ENCODE measurements around the gene RHCG. TPM values are rescaled to one million over a fixed set of nuclear protein-coding genes. Genes with fewer than 3 reads are reported as not detected.

RHCG gene
- total and polyA plus RNA-seq, 2 experiments from 2014 or later: not detected

DNA sequence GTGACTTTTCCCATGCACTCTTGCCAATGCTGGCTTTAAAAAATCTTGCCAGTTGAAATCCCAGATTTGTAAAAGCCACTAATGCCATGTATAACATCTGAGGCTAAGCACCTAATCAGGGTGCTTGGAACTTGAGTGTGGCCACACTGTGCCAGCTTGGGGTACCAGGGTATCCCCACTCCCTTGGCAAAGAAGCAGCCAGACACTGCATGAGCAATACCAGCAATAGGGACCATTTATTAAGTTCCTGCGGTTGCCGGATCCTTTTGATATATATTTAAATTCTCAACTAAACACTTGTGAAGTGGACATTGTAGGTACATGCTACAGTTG lies 2.2 kb upstream of the RHCG start:
- Histone ChIP-seq H3K4me2 (ENCODE audit: unreplicated experiment) (no peak overlapping the region), H3K4me1 (ENCODE audit: insufficient read depth) (peaks cover 8% of the 10 kb centered on the region; the same call in 1 of the 2 replicates), H4K20me1 (ENCODE audit: insufficient read depth) (no peaks in the 10 kb centered on the region), H3K9ac (no peak overlapping the region), H3K79me2 (ENCODE audit: insufficient read depth) (no peaks in the 10 kb centered on the region), H3F3A (ENCODE audit: insufficient read depth) (peaks cover 19% of the 10 kb centered on the region), H3K27me3 (replicated peaks; ENCODE audit: insufficient read depth) (peaks cover 65% of the 10 kb centered on the region), H3K36me3 (ENCODE audit: low read depth) (no peaks in the 10 kb centered on the region), H3K4me3 (no peak overlapping the region), H3K27ac (no peak overlapping the region), H3K9me2 (ENCODE audit: insufficient read depth) (no peaks in the 10 kb centered on the region), H2AFZ (no peak overlapping the region), H3K9me3 (ENCODE audit: low read depth) (no peaks in the 10 kb centered on the region)
- WGBS, 2 experiments (ENCODE audit: low coverage in 1 of 2, low lambda C conversion rate in 2 of 2, missing lambda C conversion rate in 2 of 2): 97 to 100% methylated on average over 2 of the region's 2 CpGs
- in situ Hi-C loops (cut with MboI): no loop called here
- TF ChIP-seq EZH2 (IDR thresholded peaks at IDR 0.05; ENCODE audit: insufficient read depth, poor library complexity, severe bottlenecking) (no peak), EZH2phosphoT487 (IDR thresholded peaks at IDR 0.05; ENCODE audit: insufficient read depth, low read depth) (no peak)
- DNase-seq: no peak

DNA sequence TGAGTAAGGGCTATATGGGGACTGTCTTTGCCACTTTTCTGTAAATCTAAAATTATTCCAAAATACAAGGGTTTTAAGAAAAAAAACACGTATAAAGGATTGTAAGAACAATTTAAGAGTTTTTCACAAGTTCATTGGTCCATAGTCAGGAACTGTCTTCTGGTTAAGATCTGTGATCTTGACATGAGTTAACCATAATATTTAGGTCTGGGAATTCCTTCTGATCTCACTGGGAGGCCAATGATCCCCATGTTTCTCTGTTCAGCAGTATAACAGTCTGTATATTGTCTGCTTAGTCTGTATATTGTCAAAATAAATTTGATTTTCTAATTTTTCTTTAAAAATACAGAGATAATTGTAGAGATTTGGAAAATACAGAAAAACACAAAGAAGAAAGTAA lies 848 bp upstream of the RHCG start:
- no peak overlapping the region for H3K4me2 ChIP-seq (ENCODE audit: unreplicated experiment)
- no peak overlapping the region for H2AFZ ChIP-seq
- H3K36me3 ChIP-seq (ENCODE audit: low read depth): no peaks in the 10 kb centered on the region

GRCh38 chr15:89495638-89496145 lies 691 bp downstream of the RHCG start:
- no peak for TF ChIP-seq EZH2phosphoT487 (IDR thresholded peaks at IDR 0.05; ENCODE audit: insufficient read depth, low read depth)
- TF ChIP-seq EZH2 (IDR thresholded peaks at IDR 0.05; ENCODE audit: insufficient read depth, poor library complexity, severe bottlenecking): no peak
- H3K9me2 ChIP-seq (ENCODE audit: insufficient read depth): no peaks in the 10 kb centered on the region
- H3K27ac ChIP-seq: no peak overlapping the region
- no peaks in the 10 kb centered on the region for H4K20me1 ChIP-seq (ENCODE audit: insufficient read depth)
- H3K4me1 ChIP-seq (ENCODE audit: insufficient read depth): peaks cover 8% of the 10 kb centered on the region; the same call in 1 of the 2 replicates
- DNase-seq: no peak
- H3K4me3 ChIP-seq: no peak overlapping the region
- no peak overlapping the region for H3K9ac ChIP-seq
- H3K27me3 ChIP-seq (replicated peaks; ENCODE audit: insufficient read depth): peaks cover 59% of the 10 kb centered on the region
- peaks cover 19% of the 10 kb centered on the region for H3F3A ChIP-seq (ENCODE audit: insufficient read depth)
- H2AFZ ChIP-seq: no peak overlapping the region
- no peaks in the 10 kb centered on the region for H3K36me3 ChIP-seq (ENCODE audit: low read depth)
- no peaks in the 10 kb centered on the region for H3K79me2 ChIP-seq (ENCODE audit: insufficient read depth)
- H3K9me3 ChIP-seq (ENCODE audit: low read depth): no peaks in the 10 kb centered on the region
- in situ Hi-C loops (cut with MboI): no loop called here
- H3K4me2 ChIP-seq (ENCODE audit: unreplicated experiment): no peak overlapping the region
- WGBS, 2 experiments (ENCODE audit: low coverage in 1 of 2, low lambda C conversion rate in 2 of 2, missing lambda C conversion rate in 2 of 2): 51 to 57% methylated on average over 10 of the region's 10 CpGs

More for the DNA sequence above, 848 bp upstream of the RHCG start:
- H3F3A ChIP-seq (ENCODE audit: insufficient read depth): peaks cover 19% of the 10 kb centered on the region
- no peak overlapping the region for H3K4me3 ChIP-seq
- 36 to 58% methylated on average over 1 of the region's 1 CpG for WGBS, 2 experiments (ENCODE audit: low coverage in 1 of 2, low lambda C conversion rate in 2 of 2, missing lambda C conversion rate in 2 of 2)
- no peak for TF ChIP-seq EZH2 (IDR thresholded peaks at IDR 0.05; ENCODE audit: insufficient read depth, poor library complexity, severe bottlenecking)
- no peak for TF ChIP-seq EZH2phosphoT487 (IDR thresholded peaks at IDR 0.05; ENCODE audit: insufficient read depth, low read depth)
- no peaks in the 10 kb centered on the region for H3K79me2 ChIP-seq (ENCODE audit: insufficient read depth)
- DNase-seq: no peak
- no peaks in the 10 kb centered on the region for H3K9me3 ChIP-seq (ENCODE audit: low read depth)
- no peak overlapping the region for H3K27ac ChIP-seq
- no peaks in the 10 kb centered on the region for H3K9me2 ChIP-seq (ENCODE audit: insufficient read depth)
- in situ Hi-C loops (cut with MboI): no loop called here
- H3K9ac ChIP-seq: no peak overlapping the region
- peaks cover 8% of the 10 kb centered on the region; the same call in 1 of the 2 replicates for H3K4me1 ChIP-seq (ENCODE audit: insufficient read depth)
- H3K27me3 ChIP-seq (replicated peaks; ENCODE audit: insufficient read depth): peaks cover 59% of the 10 kb centered on the region
- H4K20me1 ChIP-seq (ENCODE audit: insufficient read depth): no peaks in the 10 kb centered on the region

- Histone ChIP-seq H2AFZ (no peak overlapping the region), H4K20me1 (ENCODE audit: insufficient read depth) (no peaks in the 10 kb centered on the region), H3K4me2 (ENCODE audit: unreplicated experiment) (no peak overlapping the region), H3K79me2 (ENCODE audit: insufficient read depth) (no peaks in the 10 kb centered on the region), H3K4me3 (no peak overlapping the region), H3F3A (ENCODE audit: insufficient read depth) (peaks cover 19% of the 10 kb centered on the region), H3K9me2 (ENCODE audit: insufficient read depth) (no peaks in the 10 kb centered on the region), H3K4me1 (ENCODE audit: insufficient read depth) (peaks cover 8% of the 10 kb centered on the region; the same call in 1 of the 2 replicates), H3K27ac (no peak overlapping the region), H3K9ac (no peak overlapping the region), H3K36me3 (ENCODE audit: low read depth) (no peaks in the 10 kb centered on the region), H3K9me3 (ENCODE audit: low read depth) (no peaks in the 10 kb centered on the region), H3K27me3 (replicated peaks; ENCODE audit: insufficient read depth) (peaks cover 59% of the 10 kb centered on the region)
- peak; percentile 33 for DNase-seq
- in situ Hi-C loops (cut with MboI): no loop called here
- 54 to 55% methylated on average over 7 of the region's 7 CpGs for WGBS, 2 experiments (ENCODE audit: low coverage in 1 of 2, low lambda C conversion rate in 2 of 2, missing lambda C conversion rate in 2 of 2)
- TF ChIP-seq EZH2 (IDR thresholded peaks at IDR 0.05; ENCODE audit: insufficient read depth, poor library complexity, severe bottlenecking) (no peak), EZH2phosphoT487 (IDR thresholded peaks at IDR 0.05; ENCODE audit: insufficient read depth, low read depth) (no peak)
Observed at GRCh38 chr15:89494941-89495637, 1.3 kb downstream of the RHCG start.
